Activated CD4-positive, alpha-beta T cell treated with anti-CD3 and anti-CD28 coated beads, Interleukin-10, Interleukin-2, amounts not matched to agents 100 ng/mL and 50 ng/mL, durations not matched to agents 16 hours and 8 hours (primary cell): Measurements from ENCODE around the gene CLDN7.
A peak's percentile ranks its signal among the peaks of the same experiment; 100 is the strongest.

Experiments used
- DNase-seq: peaks from one replicate; pipeline ENCODE4 v3.0.0-alpha.2; 2020

CLDN7 gene

DNA sequence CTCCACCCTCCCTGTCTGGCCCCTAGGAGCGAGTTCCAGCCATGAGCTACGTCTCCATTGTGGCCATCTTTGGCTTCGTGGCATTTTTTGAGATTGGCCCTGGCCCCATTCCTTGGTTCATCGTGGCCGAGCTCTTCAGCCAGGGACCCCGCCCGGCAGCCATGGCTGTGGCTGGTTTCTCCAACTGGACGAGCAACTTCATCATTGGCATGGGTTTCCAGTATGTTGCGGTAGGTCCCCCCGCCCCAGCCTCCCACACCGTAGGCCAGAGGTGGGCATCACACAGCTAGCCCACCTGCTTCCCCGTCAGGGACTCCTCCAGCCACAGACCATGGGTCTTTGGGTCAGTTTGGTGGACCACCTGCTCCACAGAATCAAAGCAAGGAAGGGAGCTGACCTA is 23.4 kb upstream of the CLDN7 start:
- no peak for DNase-seq

DNA sequence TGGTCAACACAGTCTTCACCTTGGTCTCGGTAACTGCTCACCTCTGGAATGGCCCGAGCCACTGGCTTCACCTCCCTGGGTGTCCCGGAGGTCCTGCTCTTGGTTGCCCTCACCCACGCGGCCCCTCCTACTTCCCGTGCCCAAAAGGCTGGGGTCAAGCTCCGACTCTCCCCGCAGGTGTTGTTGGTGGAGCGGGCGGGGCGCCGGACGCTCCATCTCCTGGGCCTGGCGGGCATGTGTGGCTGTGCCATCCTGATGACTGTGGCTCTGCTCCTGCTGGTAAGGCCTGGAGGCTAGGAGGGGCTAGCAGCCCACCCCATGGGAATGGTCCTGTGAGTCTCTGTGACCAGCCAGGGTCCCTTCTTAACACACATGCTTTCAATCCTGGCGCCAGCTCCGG is 22.6 kb upstream of the CLDN7 start:
- no peak for DNase-seq

GRCh38 chr17:7283471-7284216 is 21.4 kb upstream of the CLDN7 start:
- DNase-seq: no peak

DNA sequence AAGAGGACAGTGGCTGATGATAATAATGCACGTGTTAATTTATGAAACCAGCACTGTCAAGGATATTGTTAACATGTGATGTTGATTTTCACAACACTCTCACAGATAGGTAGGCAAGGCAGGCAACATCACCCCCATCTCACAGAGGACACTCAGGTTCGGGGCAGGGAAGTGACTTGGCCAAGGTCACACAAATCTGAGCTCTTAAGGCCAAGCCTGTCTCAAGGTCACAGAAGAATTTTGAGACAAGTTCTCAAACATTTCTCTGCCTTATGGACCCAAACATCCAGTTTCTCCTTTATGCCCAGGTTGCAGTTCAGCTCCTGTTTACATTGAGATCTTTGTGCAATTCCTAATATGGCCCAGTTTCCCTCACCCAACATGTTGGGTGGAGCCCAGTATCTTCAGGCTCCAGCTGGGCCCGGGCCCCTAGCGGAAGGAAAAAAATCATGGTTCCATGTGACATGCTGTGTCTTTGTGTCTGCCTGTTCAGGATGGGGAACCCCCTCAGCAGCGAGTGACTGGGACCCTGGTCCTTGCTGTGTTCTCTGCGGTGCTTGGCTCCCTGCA is 20.6 kb upstream of the CLDN7 start:
- no peak for DNase-seq

DNA sequence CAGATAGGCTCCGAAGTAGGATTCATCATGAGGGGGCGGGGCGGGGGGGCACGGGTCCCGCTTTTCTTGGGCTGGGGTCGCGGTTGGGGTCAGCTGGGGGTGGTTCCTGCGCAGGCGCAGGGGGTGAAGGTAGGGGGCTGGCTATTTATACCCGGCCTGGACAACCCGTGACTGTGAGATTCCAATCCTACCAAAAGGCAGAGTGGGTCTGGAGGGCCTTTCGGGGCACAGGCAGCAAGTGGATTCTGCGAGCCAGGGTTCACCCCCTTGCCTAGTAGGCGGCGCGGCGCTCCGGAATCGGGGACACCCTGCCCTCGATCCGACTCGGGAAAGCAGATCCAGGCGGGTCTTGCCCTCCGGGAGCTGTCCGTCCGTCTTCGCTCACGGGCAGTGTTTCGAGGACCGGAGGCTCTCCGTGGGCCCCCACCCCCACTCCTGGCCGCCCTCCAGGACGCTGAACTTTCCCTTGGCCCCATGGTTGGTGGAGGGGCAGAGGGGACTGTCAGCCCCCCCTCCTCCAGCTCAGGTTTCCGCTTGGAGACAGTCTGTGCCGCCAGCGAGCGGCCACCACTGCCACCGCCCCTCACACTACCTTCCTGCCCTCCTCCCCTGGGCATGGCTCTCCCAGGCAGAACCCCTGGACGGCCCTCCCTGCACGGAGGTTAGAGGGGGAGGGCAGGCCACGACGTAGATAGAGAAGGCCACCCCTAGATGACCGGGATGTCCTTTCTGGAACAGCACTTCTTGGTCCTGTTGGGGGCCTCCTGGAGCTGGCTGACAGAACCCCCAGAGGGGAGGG is 19.9 kb upstream of the CLDN7 start:
- no peak for DNase-seq

DNA sequence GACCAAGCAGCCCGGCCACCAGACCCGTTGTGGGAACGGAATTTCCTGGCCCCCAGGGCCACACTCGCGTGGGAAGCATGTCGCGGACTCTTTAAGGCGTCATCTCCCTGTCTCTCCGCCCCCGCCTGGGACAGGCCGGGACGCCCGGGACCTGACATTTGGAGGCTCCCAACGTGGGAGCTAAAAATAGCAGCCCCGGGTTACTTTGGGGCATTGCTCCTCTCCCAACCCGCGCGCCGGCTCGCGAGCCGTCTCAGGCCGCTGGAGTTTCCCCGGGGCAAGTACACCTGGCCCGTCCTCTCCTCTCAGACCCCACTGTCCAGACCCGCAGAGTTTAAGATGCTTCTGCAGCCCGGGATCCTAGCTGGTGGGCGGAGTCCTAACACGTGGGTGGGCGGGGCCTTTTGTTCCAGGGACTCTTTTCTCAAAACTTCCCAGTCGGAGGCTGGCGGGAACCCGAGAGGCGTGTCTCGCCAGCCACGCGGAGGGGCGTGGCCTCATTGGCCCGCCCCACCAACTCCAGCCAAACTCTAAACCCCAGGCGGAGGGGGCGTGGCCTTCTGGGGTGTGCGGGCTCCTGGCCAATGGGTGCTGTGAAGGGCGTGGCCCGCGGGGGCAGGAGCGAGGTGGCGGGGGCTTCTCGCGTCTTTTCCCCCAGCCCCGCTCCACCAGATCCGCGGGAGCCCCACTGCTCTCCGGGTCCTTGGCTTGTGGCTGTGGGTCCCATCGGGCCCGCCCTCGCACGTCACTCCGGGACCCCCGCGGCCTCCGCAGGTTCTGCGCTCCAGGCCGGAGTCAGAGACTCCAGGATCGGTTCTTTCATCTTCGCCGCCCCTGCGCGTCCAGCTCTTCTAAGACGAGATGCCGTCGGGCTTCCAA is 19.0 kb upstream of the CLDN7 start, which contains the start of gene SLC2A4:
Gene SLC2A4, plus strand, starts transcription at position 645 of the 879 bp plus-strand sequence. Its CDS starts 217 bp downstream, at position 862.
- peak; percentile 94 for DNase-seq

DNA sequence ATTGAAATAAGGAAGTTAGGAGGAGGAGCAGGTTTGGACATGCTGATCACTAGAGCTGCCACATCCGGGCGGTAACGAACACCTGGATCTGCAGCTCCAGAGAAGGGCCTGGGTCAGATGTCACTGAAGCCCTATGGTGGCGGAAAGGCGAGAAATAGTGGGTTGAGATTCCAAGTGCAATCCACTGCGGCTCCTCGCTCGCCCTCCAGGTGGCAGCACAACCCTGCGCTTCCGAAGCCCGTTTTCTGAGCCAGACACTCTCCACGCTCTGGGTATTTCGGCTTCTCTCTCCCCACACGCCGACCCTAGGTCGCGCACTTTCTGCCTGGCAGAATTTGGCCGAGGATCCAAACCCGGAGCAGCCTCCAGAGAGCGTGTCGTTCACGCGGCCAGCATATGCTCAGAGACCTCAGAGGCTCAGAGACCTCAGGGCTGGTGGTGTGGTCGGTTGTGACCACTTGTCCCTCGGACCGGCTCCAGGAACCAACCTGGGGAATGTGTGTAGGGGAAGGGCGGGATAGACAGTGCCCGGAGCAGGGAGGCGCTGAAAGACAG is 18.3 kb upstream of the CLDN7 start:
- DNase-seq: peak; percentile 81

- DNase-seq: no peak
Measured at GRCh38 chr17:7279448-7279847, 17.2 kb upstream of the CLDN7 start.

DNA sequence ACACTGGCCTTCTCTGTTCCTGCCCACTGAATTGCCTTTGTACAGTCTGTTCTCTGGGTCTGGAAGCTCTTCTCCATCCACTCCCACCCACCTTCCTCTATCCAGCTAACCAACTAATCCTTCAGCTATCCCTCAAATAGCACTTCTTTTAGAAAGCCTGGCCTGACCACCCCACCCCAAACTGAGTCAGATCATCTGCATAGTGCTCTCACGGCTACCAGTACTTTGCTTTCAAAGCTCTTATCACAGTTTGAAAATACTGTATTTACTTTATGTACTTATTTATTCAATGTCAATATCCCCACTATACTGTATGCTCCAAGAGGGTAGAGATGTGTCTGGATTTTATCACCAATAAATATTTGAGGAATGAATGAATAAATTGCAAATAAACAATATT is 4.5 kb upstream of the CLDN7 start:
- no peak for DNase-seq

DNA sequence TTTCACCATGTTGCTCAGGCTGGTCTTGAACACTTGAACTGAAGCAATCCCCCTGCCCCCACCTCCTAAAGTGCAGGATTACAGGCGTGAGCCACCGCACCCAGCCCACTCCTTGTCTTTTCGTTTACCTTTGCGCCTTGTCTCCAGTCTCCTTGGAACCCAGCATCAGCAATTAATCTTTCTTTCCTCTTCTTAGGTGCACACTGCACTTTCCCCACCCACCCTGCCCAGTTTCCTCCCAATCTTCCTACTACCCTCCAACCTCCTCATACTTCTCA is 1.5 kb upstream of the CLDN7 start:
- DNase-seq: no peak

GRCh38 chr17:7262935-7263800 is 890 bp upstream of the CLDN7 start:
- no peak for DNase-seq

DNA sequence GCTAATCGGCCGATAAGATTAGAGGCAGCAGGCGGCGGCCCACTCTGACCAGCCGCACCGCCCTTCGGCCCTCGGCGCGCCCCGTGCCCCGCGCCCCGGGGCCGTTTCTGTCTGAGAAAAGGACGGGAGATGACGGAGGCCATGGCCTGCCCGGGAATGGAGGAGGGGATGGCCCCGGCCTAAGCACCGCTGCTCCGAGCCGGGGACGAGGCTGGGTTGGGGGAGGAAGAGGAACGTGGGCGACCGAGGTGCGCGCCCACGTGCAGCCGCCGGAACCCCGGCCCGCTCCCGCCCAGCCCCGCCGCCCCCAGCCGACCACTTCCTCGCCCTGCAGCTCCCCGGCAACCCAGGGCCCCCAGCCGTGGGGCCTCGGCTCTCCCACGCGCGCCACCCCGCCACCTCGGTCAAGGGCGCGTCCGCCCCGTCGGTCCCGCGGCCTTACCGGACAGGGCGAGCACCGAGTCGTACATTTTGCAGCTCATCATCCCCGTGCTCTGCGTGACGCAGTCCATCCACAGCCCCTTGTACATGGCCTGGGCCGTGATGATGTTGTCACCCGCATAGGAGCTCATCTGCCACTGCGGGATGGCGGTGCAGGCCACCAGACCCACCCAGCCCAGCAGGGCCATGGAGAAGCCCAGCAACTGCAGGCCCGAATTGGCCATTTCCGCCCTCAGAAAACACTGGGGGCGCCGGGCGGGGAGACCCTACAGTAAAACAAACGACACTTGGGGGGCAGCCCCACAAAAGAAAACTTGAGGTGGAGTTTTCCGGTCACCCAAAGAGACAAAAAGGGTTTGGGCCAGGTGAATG is 693 bp downstream of the CLDN7 start:
- DNase-seq: no peak

GRCh38 chr17:7260651-7261378 is 1.5 kb downstream of the CLDN7 start:
- DNase-seq: peak; percentile 37

DNA sequence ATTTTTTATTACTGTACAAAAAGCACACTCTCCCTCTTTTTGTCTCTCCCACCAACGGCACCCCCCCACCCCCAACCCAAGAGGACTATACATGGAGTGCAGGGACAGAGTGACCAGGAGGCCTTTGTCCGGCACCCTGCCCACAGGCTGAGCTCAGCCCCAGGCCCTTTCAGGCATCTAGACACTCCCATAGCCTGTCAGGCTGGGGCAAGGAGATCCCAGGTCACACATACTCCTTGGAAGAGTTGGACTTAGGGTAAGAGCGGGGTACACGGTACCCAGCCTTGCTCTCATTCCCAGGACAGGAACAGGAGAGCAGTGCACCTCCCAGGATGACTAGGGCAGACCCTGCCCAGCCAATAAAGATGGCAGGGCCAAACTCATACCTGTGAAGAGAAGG is 2.1 kb downstream of the CLDN7 start:
- no peak for DNase-seq

- no peak for DNase-seq
Measured at GRCh38 chr17:7259555-7259889, 2.8 kb downstream of the CLDN7 start.

GRCh38 chr17:7258731-7259554 is 3.3 kb downstream of the CLDN7 start:
- no peak for DNase-seq

- no peak for DNase-seq
Measured at GRCh38 chr17:7256766-7257456, 5.4 kb downstream of the CLDN7 start.

DNA sequence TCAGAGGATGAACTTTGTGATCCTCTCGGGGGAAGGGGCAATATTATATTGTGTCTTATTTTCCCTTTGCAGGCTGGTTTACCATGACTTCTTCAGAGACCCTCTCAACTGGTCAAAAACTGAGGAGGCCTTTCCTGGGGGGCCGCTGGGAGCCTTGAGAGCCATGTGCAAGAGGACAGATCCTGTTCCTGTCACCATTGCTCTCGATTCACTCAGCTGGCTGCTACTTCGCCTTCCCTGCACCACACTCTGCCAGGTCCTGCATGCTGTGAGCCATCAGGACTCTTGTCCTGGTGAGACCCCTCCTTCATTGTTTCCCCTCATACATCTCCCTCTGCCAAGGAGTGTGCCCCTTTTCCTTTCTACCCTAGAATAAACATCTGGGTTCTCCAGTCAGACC is 7.8 kb downstream of the CLDN7 start:
- no peak for DNase-seq

GRCh38 chr17:7253082-7253481 is 9.2 kb downstream of the CLDN7 start:
- DNase-seq: no peak
